Gastrocnemius medialis (tissue), 4 donors: ENCODE results near the gene MSI2. TPM values are rescaled to one million over a fixed set of nuclear protein-coding genes. Genes with fewer than 3 reads are reported as not detected.

Experiments used
- ATAC-seq, 2 donors: fragments of 150-250 bp; one replicate each; pipeline ENCODE4 v1.9.1; 2016
- DNase-seq, 2 donors: peaks; one replicate each; pipeline ENCODE4 v3.0.0-alpha.2; 2019
- H3K27ac ChIP-seq, 4 donors: fragments of 200-600 bp; sonication (generic); 1 replicate in 1 of 4; 2 replicates in 3 of 4; pipeline ENCODE4 v1.5.1; 2016 to 2018; ENCODE audit warnings: mild to moderate bottlenecking in 2 of 4, moderate library complexity in 1 of 4
- H3K27me3 ChIP-seq, 3 donors: fragments of 200-600 bp; sonication (generic) in 2 of 3; 1 replicate in 1 of 3; 2 replicates in 2 of 3; pipeline versions ENCODE4 v1.5.1 to v1.6.0; 2016 to 2019; ENCODE audit warnings: mild to moderate bottlenecking in 1 of 3, moderate library complexity in 1 of 3
- H3K36me3 ChIP-seq, 2 donors: fragments of 200-600 bp; sonication (generic) in 1 of 2; one replicate each; pipeline ENCODE4 v1.5.1; 2017 to 2018
- H3K4me1 ChIP-seq, 2 donors: fragments of 200-600 bp; sonication (generic) in 1 of 2; one replicate each; pipeline ENCODE4 v1.5.1; 2016 to 2017; ENCODE audit warnings: mild to moderate bottlenecking in 2 of 2
- H3K4me3 ChIP-seq, 4 donors: fragments of 200-600 bp; sonication (generic) in 3 of 4; 1 replicate in 1 of 4; 2 replicates in 3 of 4; pipeline ENCODE4 v1.5.1; 2016 to 2019; ENCODE audit warnings: mild to moderate bottlenecking in 2 of 4
- H3K9me3 ChIP-seq, 3 donors: fragments of 200-600 bp; sonication (generic) in 2 of 3; 1 replicate in 1 of 3; 2 replicates in 2 of 3; pipeline ENCODE4 v1.5.1; 2016 to 2019
- POLR2A ChIP-seq, 2 donors: fragments of 450-650 bp; IDR thresholded peaks; one replicate each; pipeline ENCODE4 v1.6.1; 2017; ENCODE audit warnings: antibody characterized with exemption in 2 of 2, mild to moderate bottlenecking in 2 of 2, moderate library complexity in 2 of 2
- in situ Hi-C, 4 donors: fragments of 200-750 bp; cut with MboI; loops; one replicate each; pipeline versions ENCODE4 v1.15.0 to v1.8.0; 2017; ENCODE audit warnings: low sequenced_read_pairs in 4 of 4
- intact Hi-C: fragments of 100-400 bp; cut with DNase I; formaldehyde crosslinking; loops from one replicate; pipeline ENCODE4 v1.15.1; 2023; ENCODE audit warnings: low total_unique reads
- total RNA-seq, 4 donors: library from RNA; depleted of rRNA; stranded (reverse); fragments of >200 nt; gene quantifications; one replicate each; pipeline versions ENCODE4 v1.1.0 to v1.2.3, GENCODE V29; 2016
- TF ChIP-seq, protein P1 (sequence below), 5 experiments: fragments of 450-650 bp in 3 of 5; fragments of 200-600 bp in 2 of 5; sonication (generic) in 2 of 5; IDR thresholded peaks in 4 of 5; conservative IDR thresholded peaks in 1 of 5; 1 replicate in 4 of 5; 2 replicates in 1 of 5; pipeline ENCODE4 v1.5.1; 2016 to 2019; ENCODE audit warnings: antibody characterized with exemption in 5 of 5, mild to moderate bottlenecking in 3 of 5, moderate library complexity in 3 of 5

MSI2 gene
- total RNA-seq, 4 donors from 2014 or later, result 33.1 to 66.2 (median 48.5) TPM

- TF ChIP-seq, protein P1, sequence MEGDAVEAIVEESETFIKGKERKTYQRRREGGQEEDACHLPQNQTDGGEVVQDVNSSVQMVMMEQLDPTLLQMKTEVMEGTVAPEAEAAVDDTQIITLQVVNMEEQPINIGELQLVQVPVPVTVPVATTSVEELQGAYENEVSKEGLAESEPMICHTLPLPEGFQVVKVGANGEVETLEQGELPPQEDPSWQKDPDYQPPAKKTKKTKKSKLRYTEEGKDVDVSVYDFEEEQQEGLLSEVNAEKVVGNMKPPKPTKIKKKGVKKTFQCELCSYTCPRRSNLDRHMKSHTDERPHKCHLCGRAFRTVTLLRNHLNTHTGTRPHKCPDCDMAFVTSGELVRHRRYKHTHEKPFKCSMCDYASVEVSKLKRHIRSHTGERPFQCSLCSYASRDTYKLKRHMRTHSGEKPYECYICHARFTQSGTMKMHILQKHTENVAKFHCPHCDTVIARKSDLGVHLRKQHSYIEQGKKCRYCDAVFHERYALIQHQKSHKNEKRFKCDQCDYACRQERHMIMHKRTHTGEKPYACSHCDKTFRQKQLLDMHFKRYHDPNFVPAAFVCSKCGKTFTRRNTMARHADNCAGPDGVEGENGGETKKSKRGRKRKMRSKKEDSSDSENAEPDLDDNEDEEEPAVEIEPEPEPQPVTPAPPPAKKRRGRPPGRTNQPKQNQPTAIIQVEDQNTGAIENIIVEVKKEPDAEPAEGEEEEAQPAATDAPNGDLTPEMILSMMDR (IDR thresholded peaks at IDR 0.05 in 4 of 5, conservative IDR thresholded peaks at IDR 0.05 in 1 of 5), result no peak
- no peak for TF ChIP-seq POLR2A (IDR thresholded peaks at IDR 0.05)
- Histone ChIP-seq H3K4me3 (no peak overlapping the region), H3K4me1 (peaks cover 18 to 22% of the 10 kb centered on the region in 2 donors), H3K36me3 (no peaks in the 10 kb centered on the region), H3K27me3 (no peaks in the 10 kb centered on the region), H3K27ac (peak overlapping the region in 1 of 4 donors; percentile 33), H3K9me3 (no peaks in the 10 kb centered on the region)
- in situ Hi-C loops, result no loop called here
- intact Hi-C loops, result no loop called here
- DNase-seq (no peak), ATAC-seq (no peak)
Observed at GRCh38 chr17:57385975-57386374, 129.7 kb downstream of the MSI2 start.

GRCh38 chr17:57387575-57387974 lies 131.3 kb downstream of the MSI2 start:
- ATAC-seq (no peak), DNase-seq (no peak)
- TF ChIP-seq POLR2A (IDR thresholded peaks at IDR 0.05), result no peak
- TF ChIP-seq, protein P1 (IDR thresholded peaks at IDR 0.05 in 4 of 5, conservative IDR thresholded peaks at IDR 0.05 in 1 of 5), result no peak
- intact Hi-C loops (no loop called here), in situ Hi-C loops (no loop called here)
- Histone ChIP-seq H3K27ac (peak overlapping the region in 1 of 4 donors; percentile 21), H3K36me3 (no peaks in the 10 kb centered on the region), H3K27me3 (no peaks in the 10 kb centered on the region), H3K4me1 (peaks cover 21 to 30% of the 10 kb centered on the region in 2 donors), H3K9me3 (no peaks in the 10 kb centered on the region), H3K4me3 (no peak overlapping the region)

DNA sequence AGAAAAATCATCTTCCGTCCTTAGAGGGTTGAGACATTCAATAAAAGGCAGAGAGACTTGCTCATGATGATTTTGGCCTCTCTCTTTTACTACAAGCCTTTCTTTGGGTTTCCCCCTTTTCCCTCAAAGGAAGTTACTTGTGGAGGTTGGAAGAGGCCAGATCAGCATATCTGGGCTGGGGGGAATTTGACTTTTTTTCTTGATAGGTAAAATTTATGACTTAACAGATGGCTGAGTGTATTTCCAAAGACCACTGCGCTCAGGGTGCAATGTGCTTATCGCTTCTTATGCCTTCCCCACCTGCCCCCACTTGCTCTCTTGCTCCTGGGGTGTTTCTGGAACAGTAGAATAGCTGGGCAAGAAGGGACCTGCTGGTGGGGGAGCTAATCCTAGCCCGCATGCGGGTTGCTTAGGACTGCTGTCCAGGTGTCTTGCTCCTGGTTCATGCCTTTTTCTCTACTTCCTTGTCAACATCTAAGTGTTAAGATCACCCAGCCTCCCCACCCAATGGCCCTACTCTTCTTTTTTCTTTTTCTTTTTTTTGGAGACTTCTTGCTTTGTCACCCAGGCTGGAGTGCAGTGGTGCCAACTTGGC lies 131.9 kb downstream of the MSI2 start:
- H3K4me1 ChIP-seq, result peaks cover 21 to 30% of the 10 kb centered on the region in 2 donors
- in situ Hi-C loops (no loop called here), intact Hi-C loops (no loop called here)
- no peaks in the 10 kb centered on the region for H3K36me3 ChIP-seq
- H3K9me3 ChIP-seq, result no peaks in the 10 kb centered on the region
- no peak overlapping the region for H3K27ac ChIP-seq
- ATAC-seq (no peak), DNase-seq (no peak)
- H3K27me3 ChIP-seq, result no peaks in the 10 kb centered on the region
- no peak overlapping the region for H3K4me3 ChIP-seq
- no peak for TF ChIP-seq POLR2A (IDR thresholded peaks at IDR 0.05)
- TF ChIP-seq, protein P1 (IDR thresholded peaks at IDR 0.05 in 4 of 5, conservative IDR thresholded peaks at IDR 0.05 in 1 of 5), result no peak

- H3K27ac ChIP-seq, result no peak overlapping the region
- ATAC-seq (no peak), DNase-seq (no peak)
- no peaks in the 10 kb centered on the region for H3K9me3 ChIP-seq
- H3K36me3 ChIP-seq, result no peaks in the 10 kb centered on the region
- intact Hi-C loops, result no loop called here
- no peak for TF ChIP-seq POLR2A (IDR thresholded peaks at IDR 0.05)
- TF ChIP-seq, protein P1 (IDR thresholded peaks at IDR 0.05 in 4 of 5, conservative IDR thresholded peaks at IDR 0.05 in 1 of 5), result no peak
- H3K4me3 ChIP-seq, result no peak overlapping the region
- H3K4me1 ChIP-seq, result peaks cover 21 to 30% of the 10 kb centered on the region in 2 donors
- in situ Hi-C loops, result no loop called here
- no peaks in the 10 kb centered on the region for H3K27me3 ChIP-seq
Observed at GRCh38 chr17:57389473-57389872, 133.2 kb downstream of the MSI2 start.
